Esophagus squamous epithelium (tissue), 5 donors: Measurements from ENCODE around the gene APOO. TPM values are rescaled to one million over a fixed set of nuclear protein-coding genes. Genes with fewer than 3 reads are reported as not detected.

Experiments used
- DNase-seq: peaks from one replicate; lab custom pipeline; 2025; lab: John Stamatoyannopoulos, UW
- H3K27ac ChIP-seq, 4 donors: fragments of 200-600 bp; sonication (generic); one replicate each; pipeline ENCODE4 v1.5.1; 2016 to 2019; ENCODE audit warnings: mild to moderate bottlenecking in 1 of 4
- H3K27me3 ChIP-seq, 4 donors: fragments of 200-600 bp; sonication (generic); 1 replicate in 3 of 4; 2 replicates in 1 of 4; pipeline versions ENCODE4 v1.5.1 to v1.6.0; 2017 to 2021; ENCODE audit warnings: antibody characterized with exemption in 1 of 4
- H3K36me3 ChIP-seq, 3 donors: fragments of 200-600 bp; sonication (generic); one replicate each; pipeline ENCODE4 v1.5.1; 2016 to 2019
- H3K4me1 ChIP-seq, 3 donors: fragments of 200-600 bp; sonication (generic); one replicate each; pipeline ENCODE4 v1.5.1; 2017 to 2019
- H3K4me3 ChIP-seq, 4 donors: fragments of 200-600 bp; sonication (generic); 1 replicate in 3 of 4; 2 replicates in 1 of 4; pipeline ENCODE4 v1.5.1; 2016 to 2019; ENCODE audit warnings: mild to moderate bottlenecking in 2 of 4, moderate library complexity in 1 of 4
- H3K9me3 ChIP-seq, 3 donors: fragments of 200-600 bp; sonication (generic); one replicate each; pipeline ENCODE4 v1.5.1; 2016 to 2019
- CTCF ChIP-seq, 6 experiments: fragments of 450-650 bp in 4 of 6; fragments of 200-600 bp in 2 of 6; sonication (generic) in 2 of 6; IDR thresholded peaks; one replicate each; pipeline ENCODE4 v1.5.1; 2016 to 2019; ENCODE audit warnings: antibody characterized with exemption in 6 of 6, mild to moderate bottlenecking in 4 of 6, moderate library complexity in 4 of 6
- POLR2A ChIP-seq, 4 donors: fragments of 450-650 bp; IDR thresholded peaks; one replicate each; pipeline ENCODE4 v1.6.1; 2017; ENCODE audit warnings: antibody characterized with exemption in 4 of 4, mild to moderate bottlenecking in 4 of 4, moderate library complexity in 3 of 4
- WGBS, 2 donors: methylation state at CpG; one replicate each; pipeline ENCODE4 v1.1.5; 2018; 5-methylcytosine and 5-hydroxymethylcytosine counted together
- intact Hi-C: fragments of 100-400 bp; cut with DNase I; formaldehyde crosslinking; loops from one replicate; pipeline ENCODE4 v1.15.0; 2022
- total RNA-seq, 4 donors: library from RNA; depleted of rRNA; stranded (reverse); fragments of >200 nt; gene quantifications; one replicate each; pipeline ENCODE4 v1.1.0, GENCODE V29; 2016
- donor health status: DM: yes; HTN: yes; CAD: no.

APOO gene
- total RNA-seq, 4 donors from 2014 or later, result 10.5 to 25.1 (median 13.7) TPM

DNA sequence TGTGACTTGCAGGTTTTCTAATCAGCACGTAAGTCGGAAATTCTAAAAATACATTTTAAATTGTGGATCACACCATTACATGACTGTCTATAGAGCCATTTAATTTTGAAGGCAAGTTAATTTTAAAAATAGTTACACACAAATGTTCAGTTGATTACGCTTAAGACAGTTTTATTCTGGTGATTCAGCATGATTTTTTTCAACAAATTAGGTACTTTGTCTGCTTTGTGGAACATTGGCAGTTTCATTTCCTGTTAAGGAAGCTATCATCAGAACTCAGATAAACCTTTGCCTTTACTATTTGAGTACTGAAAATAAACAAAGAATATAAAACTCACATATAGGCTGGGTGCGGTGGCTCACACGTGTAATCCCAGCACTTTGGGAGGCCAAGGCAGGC, 105.3 kb downstream of the APOO start:
- 65 to 75% methylated on average over 5 of the region's 5 CpGs for WGBS, 2 donors
- Histone ChIP-seq H3K27me3 (no peaks in the 10 kb centered on the region), H3K4me1 (peaks cover 0 to 59% (median 3%) of the 10 kb centered on the region in 3 donors), H3K36me3 (no peaks in the 10 kb centered on the region), H3K9me3 (no peaks in the 10 kb centered on the region), H3K4me3 (no peak overlapping the region), H3K27ac (peak overlapping the region in 3 of 4 donors; percentile 25 to 80 (median 69))
- DNase-seq, result no peak
- TF ChIP-seq POLR2A (IDR thresholded peaks at IDR 0.05), result no peak
- TF ChIP-seq CTCF (IDR thresholded peaks at IDR 0.05), result no peak
- intact Hi-C loops, result no loop called here

GRCh38 chrX:23799469-23800065, 108.2 kb downstream of the APOO start:
- H3K27me3 ChIP-seq, result no peaks in the 10 kb centered on the region
- 74 to 75% methylated on average over 6 of the region's 6 CpGs for WGBS, 2 donors
- no peak for DNase-seq
- H3K9me3 ChIP-seq, result no peaks in the 10 kb centered on the region
- no peak overlapping the region for H3K27ac ChIP-seq
- TF ChIP-seq POLR2A (IDR thresholded peaks at IDR 0.05) (no peak), CTCF (IDR thresholded peaks at IDR 0.05) (no peak)
- intact Hi-C loops, result no loop called here
- H3K4me1 ChIP-seq, result peaks cover 2 to 63% (median 7%) of the 10 kb centered on the region in 3 donors
- H3K4me3 ChIP-seq, result no peak overlapping the region
- no peaks in the 10 kb centered on the region for H3K36me3 ChIP-seq

DNA sequence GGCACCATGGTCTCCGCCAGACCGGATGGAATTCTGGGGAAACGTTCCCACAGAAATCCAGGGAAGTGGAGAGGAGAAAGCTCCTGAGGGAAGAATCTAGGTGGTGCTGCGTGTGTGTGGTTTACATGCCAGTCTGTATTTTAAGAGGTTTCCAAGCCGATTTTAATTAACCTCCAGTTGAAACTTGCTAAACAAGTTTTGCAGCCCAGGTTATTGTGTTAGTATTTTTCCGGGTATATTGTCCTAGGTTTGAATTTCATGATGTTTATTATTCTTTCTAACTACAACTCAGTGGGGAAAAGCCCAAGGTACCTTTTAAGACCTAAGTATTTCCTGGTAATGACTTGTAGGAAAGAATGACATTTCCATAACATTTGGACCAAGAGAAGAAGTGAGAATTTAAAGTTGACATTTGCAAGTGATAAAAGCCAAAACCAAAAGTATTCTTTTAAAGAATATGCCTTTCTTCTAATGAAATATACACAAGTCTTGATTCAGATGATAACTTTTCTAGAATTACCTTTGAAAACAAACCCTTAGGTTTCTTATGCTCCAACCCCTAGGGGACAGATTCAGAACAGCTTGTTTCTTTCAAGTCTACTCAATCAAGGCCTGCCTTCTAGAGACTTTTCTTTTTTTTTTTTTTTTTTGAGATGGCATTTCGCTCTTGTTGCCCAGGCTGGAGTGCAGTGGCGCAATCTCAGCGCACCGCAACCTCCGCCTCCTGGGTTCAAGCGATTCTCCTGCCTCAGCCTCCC, 110.2 kb downstream of the APOO start:
- Histone ChIP-seq H3K36me3 (no peaks in the 10 kb centered on the region), H3K4me3 (no peak overlapping the region), H3K4me1 (peaks cover 2 to 49% (median 7%) of the 10 kb centered on the region in 3 donors), H3K27me3 (no peaks in the 10 kb centered on the region), H3K27ac (peak overlapping the region; percentile 72 to 81 (median 78)), H3K9me3 (no peaks in the 10 kb centered on the region)
- TF ChIP-seq CTCF (IDR thresholded peaks at IDR 0.05) (peak in 3 of 6 experiments; percentile 8 to 42 (median 10)), POLR2A (IDR thresholded peaks at IDR 0.05) (peak in 1 of 4 donors; percentile 13)
- 45 to 57% methylated on average over 12 of the region's 12 CpGs for WGBS, 2 donors
- DNase-seq, result no peak
- intact Hi-C loops, result no loop called here

- Histone ChIP-seq H3K36me3 (no peaks in the 10 kb centered on the region), H3K27ac (peak overlapping the region in 3 of 4 donors; percentile 30 to 46 (median 39)), H3K9me3 (no peaks in the 10 kb centered on the region), H3K27me3 (no peaks in the 10 kb centered on the region), H3K4me3 (no peak overlapping the region), H3K4me1 (peaks cover 2 to 49% (median 7%) of the 10 kb centered on the region in 3 donors)
- intact Hi-C loops, result no loop called here
- TF ChIP-seq POLR2A (IDR thresholded peaks at IDR 0.05), result no peak
- no peak for TF ChIP-seq CTCF (IDR thresholded peaks at IDR 0.05)
- WGBS, 2 donors, result 31 to 60% methylated on average over 4 to 8 of the region's 8 CpGs
- no peak for DNase-seq
Measured at GRCh38 chrX:23795221-23795620, 112.5 kb downstream of the APOO start.
